ENCODE measurements around the gene PTPRC.

DNA sequence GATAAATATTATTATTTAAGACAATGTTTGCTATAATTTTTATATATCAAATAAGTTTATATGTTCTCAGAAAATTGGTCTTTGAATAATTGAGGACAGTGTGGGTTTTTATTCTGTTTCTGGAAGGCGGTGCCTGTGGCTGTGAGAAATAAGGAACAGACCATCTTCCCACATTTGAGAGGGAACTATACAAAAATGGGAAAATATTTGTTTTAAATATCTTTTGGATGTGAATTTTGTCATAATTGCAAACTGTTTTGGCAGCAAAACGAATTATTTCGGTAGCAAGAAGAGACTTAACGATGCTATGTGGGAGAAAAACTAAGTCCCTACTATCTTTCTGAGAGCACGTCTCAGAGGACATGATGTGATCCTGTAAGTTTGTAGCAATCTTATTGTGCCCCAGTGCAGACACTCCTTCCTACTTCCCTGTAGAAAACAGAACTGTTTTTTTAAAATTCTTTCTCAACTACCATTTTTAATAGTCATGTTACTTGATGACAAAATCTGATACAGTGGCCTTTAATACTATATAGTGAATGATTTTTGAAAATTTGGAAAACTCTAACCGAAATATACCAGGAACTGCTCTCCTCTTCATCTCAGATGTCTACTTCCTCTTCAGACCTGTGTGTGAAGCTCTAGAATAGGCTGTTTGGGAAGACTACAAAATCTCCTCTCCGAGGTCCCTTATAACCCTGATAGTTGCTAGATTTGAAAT is 25.4 kb downstream of the PTPRC start:
- TF ChIP-seq, protein P1, sequence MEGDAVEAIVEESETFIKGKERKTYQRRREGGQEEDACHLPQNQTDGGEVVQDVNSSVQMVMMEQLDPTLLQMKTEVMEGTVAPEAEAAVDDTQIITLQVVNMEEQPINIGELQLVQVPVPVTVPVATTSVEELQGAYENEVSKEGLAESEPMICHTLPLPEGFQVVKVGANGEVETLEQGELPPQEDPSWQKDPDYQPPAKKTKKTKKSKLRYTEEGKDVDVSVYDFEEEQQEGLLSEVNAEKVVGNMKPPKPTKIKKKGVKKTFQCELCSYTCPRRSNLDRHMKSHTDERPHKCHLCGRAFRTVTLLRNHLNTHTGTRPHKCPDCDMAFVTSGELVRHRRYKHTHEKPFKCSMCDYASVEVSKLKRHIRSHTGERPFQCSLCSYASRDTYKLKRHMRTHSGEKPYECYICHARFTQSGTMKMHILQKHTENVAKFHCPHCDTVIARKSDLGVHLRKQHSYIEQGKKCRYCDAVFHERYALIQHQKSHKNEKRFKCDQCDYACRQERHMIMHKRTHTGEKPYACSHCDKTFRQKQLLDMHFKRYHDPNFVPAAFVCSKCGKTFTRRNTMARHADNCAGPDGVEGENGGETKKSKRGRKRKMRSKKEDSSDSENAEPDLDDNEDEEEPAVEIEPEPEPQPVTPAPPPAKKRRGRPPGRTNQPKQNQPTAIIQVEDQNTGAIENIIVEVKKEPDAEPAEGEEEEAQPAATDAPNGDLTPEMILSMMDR (IDR thresholded peaks at IDR 0.05): no peak
- no peak for TF ChIP-seq POLR2AphosphoS5 (IDR thresholded peaks at IDR 0.05)
- TF ChIP-seq EP300 (IDR thresholded peaks at IDR 0.05): no peak
- TF ChIP-seq POLR2A (IDR thresholded peaks at IDR 0.05; ENCODE audit: low read depth): no peak

Data from esophagus muscularis mucosa (tissue), 4 donors.